ENCODE results near the gene B4GALT3.
A peak's percentile ranks its signal among the peaks of the same experiment; 100 is the strongest.

The B4GALT3 gene

DNA sequence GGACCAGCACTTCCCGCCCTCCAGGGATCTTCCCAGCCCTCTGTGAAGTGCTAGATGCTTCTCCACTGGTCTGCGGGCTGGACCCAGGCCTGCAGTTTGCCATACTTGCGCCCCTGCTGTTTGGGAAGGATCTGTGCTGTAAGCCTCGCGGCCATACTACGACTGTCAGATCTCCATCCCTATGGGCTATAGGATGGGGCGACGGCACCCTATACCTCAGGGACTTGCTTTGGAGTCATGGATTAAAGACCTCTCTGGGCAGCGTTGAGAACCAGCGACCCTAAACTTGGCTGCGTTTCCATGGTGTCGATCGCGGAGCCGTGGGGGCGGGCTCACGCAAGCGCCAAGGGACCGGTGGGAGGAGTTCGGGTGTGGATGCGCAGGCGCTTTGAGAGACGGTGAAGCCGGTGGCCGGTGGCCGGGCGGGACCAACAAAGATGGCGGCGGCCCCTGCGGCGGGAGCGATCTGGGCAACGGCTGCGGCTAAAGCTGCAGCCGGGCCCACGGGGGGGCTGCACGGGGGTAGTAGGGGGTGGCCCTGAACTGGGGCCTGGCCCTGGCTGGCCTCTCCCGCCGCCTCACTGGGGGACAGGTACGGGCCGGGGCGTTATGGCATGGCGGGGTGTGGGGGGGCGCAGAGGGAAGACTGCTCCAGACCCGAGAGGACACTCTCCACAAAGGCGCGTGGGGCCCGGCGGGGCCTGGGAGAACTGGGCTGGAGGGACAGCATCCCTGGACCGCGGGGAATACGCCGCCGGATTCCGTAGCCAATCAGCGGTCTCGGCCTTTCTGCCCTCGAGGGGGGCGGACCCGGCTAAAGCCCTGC is 18.0 kb downstream of the B4GALT3 start, which contains the start of gene USP21:
USP21 (plus strand) TSS at position 414 of the 826 bp plus-strand sequence. CDS start 1,141 bp downstream, outside the sequence.
- TF ChIP-seq CTCF (conservative IDR thresholded peaks at IDR 0.05) (no peak; the same call in 1 of the 2 replicates), ZFX (IDR thresholded peaks at IDR 0.05) (no peak)
- H3K27ac ChIP-seq = peak within 1 kb of the TSS; percentile 92

DNA sequence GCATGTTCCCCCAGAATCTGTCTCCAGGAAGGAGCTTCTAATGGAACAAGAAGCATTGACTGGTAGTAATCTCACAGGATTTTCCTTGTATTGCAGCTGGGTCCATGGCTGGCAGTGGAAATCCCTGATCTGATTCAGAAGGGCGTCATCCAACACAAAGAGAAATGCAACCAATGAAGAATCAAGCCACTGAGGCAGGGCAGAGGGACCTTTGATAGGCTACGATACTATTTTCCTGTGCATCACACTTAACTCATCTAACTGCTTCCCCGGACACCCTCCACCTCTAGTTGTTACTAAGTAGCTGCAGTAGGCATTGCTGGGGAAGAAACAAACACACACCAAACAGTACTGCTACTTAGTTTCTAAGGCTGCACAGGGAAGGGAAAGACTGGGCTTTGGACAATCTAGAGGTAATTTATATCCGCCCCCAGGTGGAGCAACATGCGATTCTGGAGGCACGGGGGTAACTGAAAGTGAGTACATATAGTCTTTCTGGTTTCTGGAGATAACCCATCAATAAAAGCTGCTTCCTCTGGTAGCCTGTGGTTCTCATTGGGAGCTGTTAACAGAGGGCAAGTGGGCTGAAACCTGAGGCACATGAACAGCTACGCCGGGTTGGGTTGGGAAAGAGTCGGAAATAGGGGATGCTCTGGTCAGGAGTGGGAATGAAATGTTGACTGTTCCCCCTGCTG is 18.8 kb downstream of the B4GALT3 start:
- TF ChIP-seq CTCF (conservative IDR thresholded peaks at IDR 0.05) (no peak), ZFX (IDR thresholded peaks at IDR 0.05) (no peak)
- H3K27ac ChIP-seq = peak overlapping the region; percentile 92

GRCh38 chr1:161157867-161158266 is 19.4 kb downstream of the B4GALT3 start:
- H3K27ac ChIP-seq = no peak overlapping the region
- TF ChIP-seq ZFX (IDR thresholded peaks at IDR 0.05) (no peak), CTCF (conservative IDR thresholded peaks at IDR 0.05) (no peak)

GRCh38 chr1:161153682-161154337 is 23.5 kb downstream of the B4GALT3 start, which contains the start of gene UFC1:
Gene UFC1 (plus strand): TSS chr1:161153978. CDS start chr1:161153998, 20 bp downstream.
- TF ChIP-seq CTCF (conservative IDR thresholded peaks at IDR 0.05) = no peak
- TF ChIP-seq ZFX (IDR thresholded peaks at IDR 0.05) = no peak
- peak within 1 kb of the TSS; percentile 98 for H3K27ac ChIP-seq

DNA sequence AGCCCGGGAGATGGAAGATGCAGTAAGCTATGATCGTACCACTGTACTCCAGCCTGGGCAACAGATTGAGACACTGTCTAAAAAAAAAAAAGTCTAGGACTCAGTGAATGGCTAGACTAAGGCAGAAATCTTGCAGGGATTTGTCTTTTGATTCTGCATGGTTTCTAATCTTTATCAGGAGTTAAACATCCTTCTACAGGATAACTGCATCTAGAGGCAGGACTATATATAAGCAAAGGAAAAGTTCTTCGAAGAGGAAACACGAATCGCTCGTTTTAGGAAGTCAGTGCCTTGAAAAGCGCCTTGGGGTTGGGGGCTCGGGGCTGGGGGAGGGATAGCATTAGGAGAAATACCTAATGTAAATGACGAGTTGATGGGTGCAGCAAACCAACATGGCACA is 24.1 kb downstream of the B4GALT3 start:
- H3K27ac ChIP-seq = peak overlapping the region; percentile 98
- TF ChIP-seq CTCF (conservative IDR thresholded peaks at IDR 0.05) (no peak), ZFX (IDR thresholded peaks at IDR 0.05) (no peak)

- TF ChIP-seq ZFX (IDR thresholded peaks at IDR 0.05) = no peak
- TF ChIP-seq CTCF (conservative IDR thresholded peaks at IDR 0.05) = no peak
- H3K27ac ChIP-seq = no peak overlapping the region
Measured at GRCh38 chr1:161145832-161146231, 31.5 kb downstream of the B4GALT3 start.
